HepG2 (cell line): ENCODE data around the gene B3GNT8. TPM values are rescaled to one million over a fixed set of nuclear protein-coding genes. Genes with fewer than 3 reads are reported as not detected.
A peak's percentile ranks its signal among the peaks of the same experiment; 100 is the strongest.

ENCODE experiments used
- CBX2 ChIP-seq, 2 experiments: fragments of 200-600 bp in 1 of 2; sonication (generic); formaldehyde crosslinking in 1 of 2; IDR thresholded peaks; 2 replicates each; pipeline versions ENCODE4 v1.7.0 to v1.8.1; 2018 to 2022; ENCODE audit warnings: low read depth in 2 of 2, low read length in 1 of 2, mild to moderate bottlenecking in 1 of 2, missing genetic modification reagents in 1 of 2
- DMAP1 ChIP-seq: IDR thresholded peaks from 2 replicates; pipeline ENCODE4 v1.6.1; 2016
- FOXP1 ChIP-seq, 2 experiments: fragments of 450-650 bp in 1 of 2; IDR thresholded peaks; 2 replicates each; pipeline ENCODE4 v1.6.1; 2017 to 2018; ENCODE audit warnings: antibody characterized with exemption in 1 of 2
- HBP1 ChIP-seq: IDR thresholded peaks from 2 replicates; pipeline ENCODE4 v1.6.1; 2016; ENCODE audit warnings: low read depth, control low read depth
- IKZF1 ChIP-seq: fragments of 450-650 bp; IDR thresholded peaks from 2 replicates; pipeline ENCODE4 v1.7.1; 2016
- PBX3 ChIP-seq: sonication (generic); formaldehyde crosslinking; IDR thresholded peaks from 2 replicates; pipeline ENCODE4 v1.8.1; 2023; ENCODE audit warnings: missing genetic modification reagents, inconsistent platforms, borderline replicate concordance
- SOX6 ChIP-seq, 2 experiments: fragments of 450-650 bp in 1 of 2; sonication (generic) in 1 of 2; formaldehyde crosslinking in 1 of 2; IDR thresholded peaks; 2 replicates each; pipeline versions ENCODE4 v1.4.0 to v1.6.1; 2017 to 2020; ENCODE audit warnings: antibody characterized with exemption in 1 of 2, mild to moderate bottlenecking in 1 of 2, missing genetic modification reagents in 1 of 2
- TFDP2 ChIP-seq: sonication (generic); formaldehyde crosslinking; IDR thresholded peaks from 2 replicates; pipeline ENCODE4 v1.4.0; 2020; ENCODE audit warnings: missing genetic modification reagents
- YEATS2 ChIP-seq: sonication (generic); formaldehyde crosslinking; IDR thresholded peaks from 2 replicates; pipeline ENCODE4 v1.4.0; 2020; ENCODE audit warnings: missing genetic modification reagents, borderline replicate concordance
- ZBTB1 ChIP-seq: sonication (generic); formaldehyde crosslinking; IDR thresholded peaks from 2 replicates; pipeline ENCODE4 v1.4.0; 2020; ENCODE audit warnings: missing genetic modification reagents, borderline replicate concordance
- ZNF124 ChIP-seq: sonication (generic); formaldehyde crosslinking; IDR thresholded peaks from 2 replicates; pipeline ENCODE4 v1.4.0; 2020; ENCODE audit warnings: missing genetic modification reagents
- ZNF142 ChIP-seq: sonication (generic); formaldehyde crosslinking; IDR thresholded peaks from 2 replicates; pipeline ENCODE4 v1.4.0; 2020; ENCODE audit warnings: missing genetic modification reagents
- ZNF180 ChIP-seq: sonication (generic); formaldehyde crosslinking; IDR thresholded peaks from 2 replicates; pipeline ENCODE4 v1.4.0; 2020; ENCODE audit warnings: low read depth, missing genetic modification reagents, borderline replicate concordance
- ZNF30 ChIP-seq: sonication (generic); formaldehyde crosslinking; IDR thresholded peaks from 2 replicates; pipeline ENCODE4 v1.5.0; 2020; ENCODE audit warnings: mild to moderate bottlenecking, missing genetic modification reagents
- ZNF512 ChIP-seq: sonication (generic); formaldehyde crosslinking; IDR thresholded peaks from 2 replicates; pipeline ENCODE4 v1.4.0; 2020; ENCODE audit warnings: mild to moderate bottlenecking, missing genetic modification reagents
- ZNF724P ChIP-seq: sonication (generic); formaldehyde crosslinking; IDR thresholded peaks from 2 replicates; pipeline ENCODE4 v1.8.0; 2022; ENCODE audit warnings: missing genetic modification reagents, borderline replicate concordance
- ZNF777 ChIP-seq: sonication (generic); formaldehyde crosslinking; IDR thresholded peaks from 2 replicates; pipeline ENCODE4 v1.4.0; 2020; ENCODE audit warnings: missing genetic modification reagents
- polyA plus RNA-seq, 8 experiments: library from polyadenylated mRNA; depleted of rRNA in 3 of 8; stranded (reverse) in 7 of 8; unstranded in 1 of 8; fragments of >200 nt; fragmentation: Illumina TruSeq in 4 of 8; extraction: Trizol in 4 of 8; gene quantifications; 2 replicates each; pipeline versions ENCODE4 v1.2.1 to v1.2.3, GENCODE V29; 2011 to 2016; ENCODE audit warnings: low read depth in 4 of 8, missing spikeins in 1 of 8, mixed read lengths in 1 of 8; ENCODE audit not compliant: insufficient read depth in 1 of 8
- total RNA-seq, 5 experiments: library from RNA; depleted of rRNA; stranded (reverse); fragments of >200 nt; fragmentation: Illumina TruSeq; extraction: Trizol; gene quantifications; 2 replicates each; pipeline ENCODE4 v1.2.3, GENCODE V29; 2016; ENCODE audit warnings: low read depth in 1 of 5

Gene B3GNT8
- total and polyA plus RNA-seq, 2 of the 13 experiments (the other 11 are each of a cell fraction or from before 2014, with no cell fraction given), result 0.26 to 1.9 TPM

GRCh38 chr19:41424335-41425173 lies 2.6 kb downstream of the B3GNT8 start (continued):
- TF ChIP-seq FOXP1 (IDR thresholded peaks at IDR 0.05) (no peak), FOXP1 (CRISPR knock-in tag; IDR thresholded peaks at IDR 0.05) (no peak), ZNF124 (CRISPR knock-in tag) (no peak), ZNF777 (CRISPR knock-in tag) (no peak), CBX2 (IDR thresholded peaks at IDR 0.05; ENCODE audit: low read depth, low read length) (no peak), CBX2 (CRISPR knock-in tag; IDR thresholded peaks at IDR 0.05; ENCODE audit: low read depth) (no peak), DMAP1 (CRISPR knock-in tag) (no peak), HBP1 (no peak), ZNF30 (no peak), SOX6 (IDR thresholded peaks at IDR 0.05) (no peak), SOX6 (CRISPR knock-in tag; IDR thresholded peaks at IDR 0.05) (peak; percentile 30; the same call in 1 of the 2 replicates), YEATS2 (CRISPR knock-in tag) (no peak), ZNF724P (CRISPR knock-in tag) (no peak), ZNF142 (CRISPR knock-in tag) (no peak), ZBTB1 (no peak), ZNF512 (CRISPR knock-in tag) (no peak), IKZF1 (no peak), TFDP2 (CRISPR knock-in tag) (no peak), PBX3 (CRISPR knock-in tag) (no peak), ZNF180 (CRISPR knock-in tag) (no peak)
